ENCODE measurements around the gene CNTNAP5. TPM values are rescaled to one million over a fixed set of nuclear protein-coding genes. Genes with fewer than 3 reads are reported as not detected.

The CNTNAP5 gene
- total RNA-seq, 1 experiment from 2014 or later, result not detected

GRCh38 chr2:124159166-124159565 lies 134.1 kb downstream of the CNTNAP5 start:
- Histone ChIP-seq H3K9me3 (replicated peaks) (no peaks in the 10 kb centered on the region), H3K36me3 (no peaks in the 10 kb centered on the region), H3K27ac (no peak overlapping the region), H3K4me3 (no peak overlapping the region), H3K27me3 (no peaks in the 10 kb centered on the region), H3K4me1 (no peaks in the 10 kb centered on the region)
- DNase-seq, result no peak

- Histone ChIP-seq H3K4me1 (no peaks in the 10 kb centered on the region), H3K27me3 (no peaks in the 10 kb centered on the region), H3K27ac (no peak overlapping the region), H3K4me3 (no peak overlapping the region), H3K36me3 (no peaks in the 10 kb centered on the region), H3K9me3 (replicated peaks) (no peaks in the 10 kb centered on the region)
- DNase-seq, result no peak
Measured at GRCh38 chr2:124161542-124161941, 136.5 kb downstream of the CNTNAP5 start.

- Histone ChIP-seq H3K4me1 (no peaks in the 10 kb centered on the region), H3K4me3 (no peak overlapping the region), H3K27me3 (no peaks in the 10 kb centered on the region), H3K36me3 (no peaks in the 10 kb centered on the region), H3K27ac (no peak overlapping the region), H3K9me3 (replicated peaks) (no peaks in the 10 kb centered on the region)
- DNase-seq, result no peak
Measured at GRCh38 chr2:124162256-124162655, 137.2 kb downstream of the CNTNAP5 start.

- no peak overlapping the region for H3K4me3 ChIP-seq
- no peaks in the 10 kb centered on the region for H3K27me3 ChIP-seq
- no peak for DNase-seq
- no peaks in the 10 kb centered on the region for H3K36me3 ChIP-seq
- H3K4me1 ChIP-seq, result no peaks in the 10 kb centered on the region
- H3K27ac ChIP-seq, result no peak overlapping the region
- no peaks in the 10 kb centered on the region for H3K9me3 ChIP-seq (replicated peaks)
Measured at GRCh38 chr2:124163840-124164239, 138.8 kb downstream of the CNTNAP5 start.

GRCh38 chr2:124165698-124166097 lies 140.6 kb downstream of the CNTNAP5 start:
- H3K36me3 ChIP-seq, result no peaks in the 10 kb centered on the region
- H3K4me1 ChIP-seq, result no peaks in the 10 kb centered on the region
- no peak overlapping the region for H3K27ac ChIP-seq
- no peak overlapping the region for H3K4me3 ChIP-seq
- no peak for DNase-seq
- no peaks in the 10 kb centered on the region for H3K27me3 ChIP-seq
- H3K9me3 ChIP-seq (replicated peaks), result no peaks in the 10 kb centered on the region

- Histone ChIP-seq H3K36me3 (no peaks in the 10 kb centered on the region), H3K4me1 (no peaks in the 10 kb centered on the region), H3K4me3 (no peak overlapping the region), H3K27ac (no peak overlapping the region), H3K27me3 (no peaks in the 10 kb centered on the region), H3K9me3 (replicated peaks) (no peaks in the 10 kb centered on the region)
- DNase-seq, result no peak
Measured at GRCh38 chr2:124171472-124172063, 146.5 kb downstream of the CNTNAP5 start.

GRCh38 chr2:124178719-124179118 lies 153.6 kb downstream of the CNTNAP5 start:
- H3K9me3 ChIP-seq (replicated peaks), result no peaks in the 10 kb centered on the region
- H3K27me3 ChIP-seq, result no peaks in the 10 kb centered on the region
- H3K36me3 ChIP-seq, result no peaks in the 10 kb centered on the region

GRCh38 chr2:124180635-124181034 lies 155.5 kb downstream of the CNTNAP5 start:
- Histone ChIP-seq H3K9me3 (replicated peaks) (no peaks in the 10 kb centered on the region), H3K27ac (no peak overlapping the region), H3K27me3 (no peaks in the 10 kb centered on the region), H3K4me3 (no peak overlapping the region), H3K36me3 (no peaks in the 10 kb centered on the region), H3K4me1 (no peaks in the 10 kb centered on the region)
- DNase-seq, result no peak

More at GRCh38 chr2:124178719-124179118, 153.6 kb downstream of the CNTNAP5 start:
- no peaks in the 10 kb centered on the region for H3K4me1 ChIP-seq
- no peak overlapping the region for H3K4me3 ChIP-seq
- no peak overlapping the region for H3K27ac ChIP-seq
- DNase-seq, result no peak

GRCh38 chr2:124186801-124187200 lies 161.7 kb downstream of the CNTNAP5 start:
- Histone ChIP-seq H3K4me3 (no peak overlapping the region), H3K36me3 (no peaks in the 10 kb centered on the region), H3K4me1 (no peaks in the 10 kb centered on the region), H3K9me3 (replicated peaks) (no peaks in the 10 kb centered on the region), H3K27ac (no peak overlapping the region), H3K27me3 (no peaks in the 10 kb centered on the region)
- no peak for DNase-seq

GRCh38 chr2:124187948-124188347 lies 162.9 kb downstream of the CNTNAP5 start:
- no peak overlapping the region for H3K27ac ChIP-seq
- no peaks in the 10 kb centered on the region for H3K36me3 ChIP-seq
- H3K9me3 ChIP-seq (replicated peaks), result no peaks in the 10 kb centered on the region
- no peak for DNase-seq
- H3K4me1 ChIP-seq, result no peaks in the 10 kb centered on the region
- no peak overlapping the region for H3K4me3 ChIP-seq
- no peaks in the 10 kb centered on the region for H3K27me3 ChIP-seq

GRCh38 chr2:124193706-124194105 lies 168.6 kb downstream of the CNTNAP5 start:
- Histone ChIP-seq H3K27ac (no peak overlapping the region), H3K4me1 (no peaks in the 10 kb centered on the region), H3K27me3 (no peaks in the 10 kb centered on the region), H3K4me3 (no peak overlapping the region), H3K9me3 (replicated peaks) (no peaks in the 10 kb centered on the region), H3K36me3 (no peaks in the 10 kb centered on the region)
- DNase-seq, result no peak

- Histone ChIP-seq H3K4me1 (no peaks in the 10 kb centered on the region), H3K27me3 (no peaks in the 10 kb centered on the region), H3K4me3 (no peak overlapping the region), H3K36me3 (no peaks in the 10 kb centered on the region), H3K9me3 (replicated peaks) (no peaks in the 10 kb centered on the region), H3K27ac (no peak overlapping the region)
- DNase-seq, result no peak
Measured at GRCh38 chr2:124201713-124202112, 176.6 kb downstream of the CNTNAP5 start.

GRCh38 chr2:124209441-124209840 lies 184.4 kb downstream of the CNTNAP5 start:
- Histone ChIP-seq H3K4me1 (no peaks in the 10 kb centered on the region), H3K27ac (no peak overlapping the region), H3K27me3 (no peaks in the 10 kb centered on the region), H3K9me3 (replicated peaks) (no peaks in the 10 kb centered on the region), H3K4me3 (no peak overlapping the region), H3K36me3 (no peaks in the 10 kb centered on the region)
- no peak for DNase-seq

GRCh38 chr2:124211461-124211860 lies 186.4 kb downstream of the CNTNAP5 start:
- no peak overlapping the region for H3K27ac ChIP-seq
- H3K4me3 ChIP-seq, result no peak overlapping the region
- no peak for DNase-seq
- no peaks in the 10 kb centered on the region for H3K4me1 ChIP-seq
- no peaks in the 10 kb centered on the region for H3K27me3 ChIP-seq
- no peaks in the 10 kb centered on the region for H3K36me3 ChIP-seq
- no peaks in the 10 kb centered on the region for H3K9me3 ChIP-seq (replicated peaks)

- Histone ChIP-seq H3K4me3 (no peak overlapping the region), H3K27ac (no peak overlapping the region), H3K27me3 (no peaks in the 10 kb centered on the region), H3K4me1 (no peaks in the 10 kb centered on the region), H3K9me3 (replicated peaks) (no peaks in the 10 kb centered on the region), H3K36me3 (no peaks in the 10 kb centered on the region)
- no peak for DNase-seq
Measured at GRCh38 chr2:124213977-124214587, 189.0 kb downstream of the CNTNAP5 start.

- no peaks in the 10 kb centered on the region for H3K36me3 ChIP-seq
- no peak for DNase-seq
Measured at GRCh38 chr2:124246170-124246569, 221.1 kb downstream of the CNTNAP5 start.

More at GRCh38 chr2:124246170-124246569, 221.1 kb downstream of the CNTNAP5 start:
- Histone ChIP-seq H3K4me1 (no peaks in the 10 kb centered on the region), H3K4me3 (no peak overlapping the region), H3K9me3 (replicated peaks) (no peaks in the 10 kb centered on the region), H3K27me3 (peaks cover 4% of the 10 kb centered on the region; the same call in 1 of the 2 replicates), H3K27ac (no peak overlapping the region)

All from SJCRH30 (cell line).